IPS-18a (cell line): ENCODE measurements around the gene ATG2B.

Experiments used
- H3K27ac ChIP-seq: one replicate; pipeline ENCODE4 v1.5.1; 2013; ENCODE audit warnings: low read length
- H3K27me3 ChIP-seq: one replicate; pipeline ENCODE4 v1.6.1; 2013; ENCODE audit warnings: mild to moderate bottlenecking, low read length; ENCODE audit not compliant: control insufficient read depth, insufficient read depth
- H3K36me3 ChIP-seq: one replicate; pipeline ENCODE4 v1.6.1; 2013; ENCODE audit warnings: low read depth, low read length; ENCODE audit not compliant: control insufficient read depth
- H3K4me1 ChIP-seq: one replicate; pipeline ENCODE4 v1.6.1; 2013; ENCODE audit warnings: low read depth, low read length; ENCODE audit not compliant: control insufficient read depth
- H3K4me3 ChIP-seq: one replicate; pipeline ENCODE4 v1.5.1; 2013; ENCODE audit warnings: low read length
- H3K9ac ChIP-seq: one replicate; pipeline ENCODE4 v1.6.1; 2013; ENCODE audit warnings: mild to moderate bottlenecking, low read length, moderate library complexity
- H3K9me3 ChIP-seq: one replicate; pipeline ENCODE4 v1.6.1; 2013; ENCODE audit warnings: low read depth, low read length; ENCODE audit not compliant: control insufficient read depth

The ATG2B gene

DNA sequence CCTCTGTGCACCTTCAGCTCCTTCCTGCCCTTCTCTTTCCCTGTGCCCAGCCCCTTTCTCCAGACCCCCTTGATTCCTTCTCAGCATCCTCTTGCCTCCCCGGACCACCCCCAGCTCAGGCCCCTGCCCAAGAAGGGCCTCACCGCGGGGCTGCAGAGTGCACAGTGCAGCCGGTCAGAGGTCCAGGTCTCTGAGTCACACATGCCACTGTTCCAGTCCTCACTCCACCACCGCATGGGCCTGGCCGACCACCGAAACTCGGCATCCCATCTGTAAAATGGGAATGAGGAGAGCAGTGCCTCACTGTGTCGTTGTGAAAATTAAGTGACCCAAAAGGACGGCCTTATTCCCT is 93.8 kb downstream of the ATG2B start:
- H3K27ac ChIP-seq = no peak overlapping the region
- H3K4me1 ChIP-seq = no peaks in the 10 kb centered on the region
- no peaks in the 10 kb centered on the region for H3K27me3 ChIP-seq
- no peaks in the 10 kb centered on the region for H3K36me3 ChIP-seq
- H3K4me3 ChIP-seq = no peak overlapping the region
- peaks cover 3% of the 10 kb centered on the region for H3K9me3 ChIP-seq
- H3K9ac ChIP-seq = no peak overlapping the region

DNA sequence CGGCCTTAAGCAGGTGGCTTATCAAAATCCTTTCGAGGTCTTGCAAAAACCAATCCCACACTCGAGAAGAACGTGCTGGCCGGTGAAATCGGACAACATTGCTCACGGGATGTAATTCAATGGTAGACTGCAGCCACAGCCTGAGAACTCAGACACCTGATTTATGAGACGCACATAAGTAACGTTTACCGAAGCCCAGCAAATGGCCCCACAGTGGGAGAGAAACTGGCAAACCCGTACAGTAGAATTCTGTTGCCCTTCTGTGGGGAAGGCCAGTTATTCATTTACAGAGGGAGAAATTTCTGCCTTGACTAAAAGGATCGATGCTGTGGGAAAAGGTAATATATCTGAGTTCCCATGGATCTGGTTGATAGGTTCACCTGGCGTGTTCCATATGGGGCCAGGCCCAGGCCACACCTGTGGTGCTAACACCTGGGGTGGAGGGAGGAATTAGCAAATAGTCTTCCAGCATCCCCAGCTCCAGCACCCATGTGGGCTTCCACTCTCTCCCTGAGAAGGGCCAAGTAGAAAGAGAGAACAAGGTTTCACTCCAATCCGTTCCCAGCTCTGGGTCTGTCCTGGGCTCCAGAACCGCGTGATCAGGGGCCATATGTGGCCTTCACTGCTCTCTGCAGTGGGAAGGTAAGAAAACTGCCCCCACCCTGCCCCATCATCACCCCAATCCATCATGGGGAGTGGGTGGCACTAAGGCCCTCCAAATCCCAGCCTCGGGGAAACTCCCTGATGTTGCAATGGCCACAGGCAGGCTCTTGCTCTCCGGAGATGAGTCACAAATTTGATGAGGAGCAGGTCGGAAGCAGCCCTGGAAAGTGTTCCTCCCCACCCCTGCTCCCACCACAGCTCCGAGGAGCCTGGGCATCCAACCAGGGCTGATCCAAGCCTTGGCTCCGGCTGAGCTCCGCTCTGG is 94.4 kb downstream of the ATG2B start:
- H3K9me3 ChIP-seq = peaks cover 3% of the 10 kb centered on the region
- no peak overlapping the region for H3K9ac ChIP-seq
- H3K36me3 ChIP-seq = no peaks in the 10 kb centered on the region
- no peak overlapping the region for H3K27ac ChIP-seq
- no peaks in the 10 kb centered on the region for H3K4me1 ChIP-seq
- no peaks in the 10 kb centered on the region for H3K27me3 ChIP-seq
- no peak overlapping the region for H3K4me3 ChIP-seq

DNA sequence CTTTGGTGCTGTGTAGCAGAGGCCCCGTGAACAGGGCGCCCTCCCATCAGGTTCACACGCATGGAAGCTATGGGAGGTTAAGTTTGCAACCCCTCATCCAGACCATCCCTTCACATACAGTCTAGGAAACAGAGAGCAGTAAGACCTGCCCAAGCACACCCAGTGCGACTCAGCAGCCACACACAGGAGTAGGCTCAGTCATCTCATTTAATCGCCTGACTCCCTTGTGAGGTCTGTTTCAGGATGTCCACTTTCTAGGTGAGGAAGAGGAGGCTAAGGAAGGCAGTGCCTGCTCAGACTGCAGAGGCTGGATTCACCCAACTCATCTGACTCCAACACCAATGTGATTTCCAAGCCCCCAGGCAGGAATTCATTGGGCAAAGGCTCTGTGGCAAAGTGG is 95.2 kb downstream of the ATG2B start:
- H3K4me1 ChIP-seq = no peaks in the 10 kb centered on the region
- no peak overlapping the region for H3K27ac ChIP-seq
- no peaks in the 10 kb centered on the region for H3K36me3 ChIP-seq
- H3K4me3 ChIP-seq = no peak overlapping the region
- H3K27me3 ChIP-seq = no peaks in the 10 kb centered on the region
- peaks cover 3% of the 10 kb centered on the region for H3K9me3 ChIP-seq
- H3K9ac ChIP-seq = no peak overlapping the region

DNA sequence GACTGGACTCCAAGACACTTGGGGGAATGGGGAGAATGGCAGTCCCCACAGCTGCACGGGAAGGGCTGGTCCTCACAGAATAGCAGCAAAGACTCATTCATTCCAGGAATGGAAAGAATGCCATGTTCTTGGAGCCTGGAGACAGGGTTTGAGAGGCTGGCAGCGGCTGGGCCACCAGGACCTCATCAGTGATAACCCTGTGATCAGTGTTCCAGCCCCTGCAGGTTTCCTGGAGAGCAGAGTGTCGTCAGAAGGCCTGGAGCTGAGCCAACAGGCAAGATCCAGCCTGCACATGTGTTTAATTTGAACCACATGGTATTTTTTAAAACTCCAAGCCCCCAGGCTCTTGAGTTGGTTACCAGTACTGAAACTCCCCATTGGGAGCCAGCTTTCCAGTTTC is 95.8 kb downstream of the ATG2B start:
- Histone ChIP-seq H3K27me3 (no peaks in the 10 kb centered on the region), H3K9ac (no peak overlapping the region), H3K4me1 (no peaks in the 10 kb centered on the region), H3K36me3 (no peaks in the 10 kb centered on the region), H3K27ac (no peak overlapping the region), H3K4me3 (no peak overlapping the region), H3K9me3 (no peaks in the 10 kb centered on the region)

DNA sequence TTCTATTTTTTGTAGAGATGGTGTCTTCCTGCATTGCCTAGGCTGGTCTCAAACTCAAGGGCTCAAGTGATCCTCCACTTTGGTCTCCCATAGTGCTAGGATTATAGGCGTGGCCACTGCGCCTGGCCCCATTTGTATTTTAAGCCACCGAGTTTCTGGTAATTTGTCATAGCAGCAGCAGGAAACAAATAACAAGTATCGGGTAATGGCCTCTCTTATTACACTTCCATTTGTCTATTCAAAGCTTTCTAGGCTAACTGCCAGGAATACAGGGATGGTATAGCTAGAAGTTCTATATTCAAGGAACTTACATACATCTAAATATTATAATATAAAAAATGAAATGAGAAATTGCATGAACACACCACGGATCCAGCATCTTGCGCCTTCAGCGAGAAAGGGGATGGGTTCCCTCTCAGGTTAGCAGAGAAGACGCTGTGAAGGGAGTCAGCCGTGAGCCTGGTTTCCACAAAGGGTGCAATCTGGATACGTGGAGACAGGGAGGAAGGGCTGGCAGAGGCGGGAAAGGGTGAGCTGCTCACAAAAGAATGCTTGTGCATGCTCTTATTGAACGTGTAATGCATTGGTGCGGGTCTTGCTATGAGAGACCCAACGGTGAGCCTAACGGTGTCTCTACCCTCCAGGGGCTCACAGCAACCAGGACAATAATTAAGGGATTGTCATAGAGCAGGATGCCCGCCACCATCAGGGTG is 97.6 kb downstream of the ATG2B start:
- no peak overlapping the region for H3K4me3 ChIP-seq
- H3K27ac ChIP-seq = no peak overlapping the region
- H3K9ac ChIP-seq = no peak overlapping the region
- H3K36me3 ChIP-seq = no peaks in the 10 kb centered on the region
- no peaks in the 10 kb centered on the region for H3K4me1 ChIP-seq
- H3K9me3 ChIP-seq = no peaks in the 10 kb centered on the region
- H3K27me3 ChIP-seq = no peaks in the 10 kb centered on the region

DNA sequence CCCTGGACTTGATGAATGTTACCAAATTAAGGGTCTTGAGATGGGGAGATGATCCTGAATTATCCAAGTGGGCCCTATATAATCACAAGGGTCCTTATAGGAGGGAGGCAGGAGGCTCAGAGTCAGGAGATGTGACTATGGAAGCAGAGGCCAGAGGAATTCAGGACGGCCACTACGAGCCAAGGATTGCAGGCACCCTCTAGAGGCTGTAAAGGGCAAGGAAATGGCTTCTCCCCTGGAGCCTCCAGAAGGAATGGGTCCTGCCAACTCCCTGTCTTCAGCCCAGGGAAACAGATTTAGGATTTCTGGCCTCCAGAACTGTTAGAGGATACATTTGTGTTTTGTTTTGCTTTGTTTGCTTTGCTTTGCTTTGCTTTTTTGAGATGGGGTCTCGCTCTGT is 98.3 kb downstream of the ATG2B start:
- no peak overlapping the region for H3K27ac ChIP-seq
- no peaks in the 10 kb centered on the region for H3K4me1 ChIP-seq
- no peaks in the 10 kb centered on the region for H3K27me3 ChIP-seq
- H3K36me3 ChIP-seq = no peaks in the 10 kb centered on the region
- H3K9ac ChIP-seq = no peak overlapping the region
- H3K9me3 ChIP-seq = no peaks in the 10 kb centered on the region
- no peak overlapping the region for H3K4me3 ChIP-seq

DNA sequence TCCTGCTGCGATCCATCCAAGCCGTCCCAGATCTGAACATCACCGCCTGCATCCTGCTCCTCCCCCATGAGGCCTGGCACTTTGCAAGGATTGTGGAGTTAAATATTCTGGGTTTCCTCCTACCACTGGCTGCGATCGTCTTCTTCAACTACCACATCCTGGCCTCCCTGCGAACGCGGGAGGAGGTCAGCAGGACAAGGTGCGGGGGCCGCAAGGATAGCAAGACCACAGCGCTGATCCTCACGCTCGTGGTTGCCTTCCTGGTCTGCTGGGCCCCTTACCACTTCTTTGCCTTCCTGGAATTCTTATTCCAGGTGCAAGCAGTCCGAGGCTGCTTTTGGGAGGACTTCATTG is 99.0 kb downstream of the ATG2B start:
- Histone ChIP-seq H3K27ac (no peak overlapping the region), H3K9ac (no peak overlapping the region), H3K36me3 (no peaks in the 10 kb centered on the region), H3K27me3 (no peaks in the 10 kb centered on the region), H3K9me3 (no peaks in the 10 kb centered on the region), H3K4me1 (no peaks in the 10 kb centered on the region), H3K4me3 (no peak overlapping the region)

DNA sequence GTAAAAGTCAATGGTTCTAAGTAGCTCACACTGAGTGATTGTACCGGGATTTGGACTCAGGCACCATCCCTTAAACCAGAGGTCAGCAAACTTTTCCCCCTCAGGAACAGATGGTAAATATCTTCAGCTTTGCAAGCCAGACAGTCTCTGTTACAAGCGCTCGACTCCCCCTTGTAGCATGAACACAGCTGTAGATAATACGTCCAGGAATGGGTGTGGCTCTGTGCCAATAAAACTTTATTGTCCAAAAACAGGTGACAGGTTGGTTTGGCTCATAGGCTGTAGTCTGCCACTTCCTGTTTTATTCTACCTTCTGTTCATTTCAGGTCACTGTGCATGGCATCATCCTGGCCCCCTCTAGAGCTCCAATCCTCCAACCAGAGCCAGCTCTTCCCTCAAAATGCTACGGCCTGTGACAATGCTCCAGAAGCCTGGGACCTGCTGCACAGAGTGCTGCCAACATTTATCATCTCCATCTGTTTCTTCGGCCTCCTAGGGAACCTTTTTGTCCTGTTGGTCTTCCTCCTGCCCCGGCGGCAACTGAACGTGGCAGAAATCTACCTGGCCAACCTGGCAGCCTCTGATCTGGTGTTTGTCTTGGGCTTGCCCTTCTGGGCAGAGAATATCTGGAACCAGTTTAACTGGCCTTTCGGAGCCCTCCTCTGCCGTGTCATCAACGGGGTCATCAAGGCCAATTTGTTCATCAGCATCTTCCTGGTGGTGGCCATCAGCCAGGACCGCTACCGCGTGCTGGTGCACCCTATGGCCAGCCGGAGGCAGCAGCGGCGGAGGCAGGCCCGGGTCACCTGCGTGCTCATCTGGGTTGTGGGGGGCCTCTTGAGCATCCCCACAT is 99.6 kb downstream of the ATG2B start:
- Histone ChIP-seq H3K4me3 (no peak overlapping the region), H3K27me3 (no peaks in the 10 kb centered on the region), H3K4me1 (no peaks in the 10 kb centered on the region), H3K9me3 (no peaks in the 10 kb centered on the region), H3K27ac (no peak overlapping the region), H3K9ac (no peak overlapping the region), H3K36me3 (no peaks in the 10 kb centered on the region)

DNA sequence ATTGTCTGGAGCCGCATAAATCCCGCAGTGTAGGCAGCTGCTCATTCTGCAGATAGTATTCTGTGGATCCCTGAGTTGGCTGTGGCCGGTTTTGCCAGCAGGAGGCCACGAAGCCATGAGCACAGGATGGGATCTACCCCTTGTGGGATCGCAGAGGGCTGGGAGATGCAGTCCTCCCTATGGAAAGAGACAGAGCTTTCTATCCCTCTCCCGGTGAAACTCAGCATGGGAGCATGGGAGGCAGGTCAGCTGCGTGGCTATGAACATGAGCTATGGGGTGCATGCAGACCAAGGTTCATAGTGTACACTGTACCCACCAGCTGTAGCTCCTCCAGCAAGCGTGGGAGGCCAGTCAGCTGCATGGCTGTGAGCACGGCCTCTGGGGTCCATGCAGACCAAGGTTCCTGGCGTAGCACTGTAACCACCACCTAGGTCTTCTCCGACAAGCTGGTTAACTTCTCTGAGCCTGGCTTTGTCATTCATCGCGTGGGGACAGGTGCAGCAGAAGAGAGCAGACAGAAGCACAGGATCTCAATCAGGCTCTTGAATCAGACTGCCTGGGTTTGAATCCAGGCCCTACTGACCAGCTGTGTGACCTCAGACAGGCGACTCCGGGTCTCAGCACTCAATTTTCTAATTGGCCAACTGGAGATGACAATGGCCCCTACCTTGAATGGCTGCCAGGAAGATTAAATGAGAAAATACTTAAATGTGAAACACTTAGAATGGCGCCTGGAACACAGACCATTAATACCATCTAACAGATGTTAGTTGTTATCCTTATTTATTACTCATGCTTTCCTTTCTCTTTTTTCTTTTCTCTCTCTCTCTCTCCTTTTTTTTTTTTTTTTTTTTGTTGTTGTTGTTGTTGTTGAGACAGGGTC is 101.1 kb downstream of the ATG2B start:
- Histone ChIP-seq H3K36me3 (no peaks in the 10 kb centered on the region), H3K9ac (no peak overlapping the region), H3K27ac (no peak overlapping the region), H3K4me3 (no peak overlapping the region), H3K27me3 (no peaks in the 10 kb centered on the region), H3K9me3 (no peaks in the 10 kb centered on the region), H3K4me1 (no peaks in the 10 kb centered on the region)

DNA sequence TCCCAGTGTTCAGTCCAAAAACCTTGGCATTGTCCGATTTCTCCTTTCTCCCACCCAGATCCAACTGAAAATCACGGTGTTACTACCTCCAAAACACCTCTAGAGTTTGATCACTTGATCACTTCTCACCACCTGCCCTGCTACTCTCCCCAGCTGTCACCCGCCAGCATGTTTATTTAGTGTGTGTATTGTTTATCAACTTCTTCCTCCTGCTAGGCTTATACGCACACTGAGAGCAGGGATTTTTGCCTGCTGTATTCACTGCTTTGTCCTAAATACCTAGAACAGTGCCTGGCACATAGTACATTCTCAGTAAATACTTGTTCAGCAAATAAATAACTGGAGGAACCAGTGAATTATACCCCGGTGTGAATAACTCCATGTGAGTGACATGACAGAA is 102.1 kb downstream of the ATG2B start:
- Histone ChIP-seq H3K9me3 (no peaks in the 10 kb centered on the region), H3K4me1 (no peaks in the 10 kb centered on the region), H3K27me3 (no peaks in the 10 kb centered on the region), H3K9ac (no peak overlapping the region), H3K4me3 (no peak overlapping the region), H3K36me3 (no peaks in the 10 kb centered on the region), H3K27ac (no peak overlapping the region)

DNA sequence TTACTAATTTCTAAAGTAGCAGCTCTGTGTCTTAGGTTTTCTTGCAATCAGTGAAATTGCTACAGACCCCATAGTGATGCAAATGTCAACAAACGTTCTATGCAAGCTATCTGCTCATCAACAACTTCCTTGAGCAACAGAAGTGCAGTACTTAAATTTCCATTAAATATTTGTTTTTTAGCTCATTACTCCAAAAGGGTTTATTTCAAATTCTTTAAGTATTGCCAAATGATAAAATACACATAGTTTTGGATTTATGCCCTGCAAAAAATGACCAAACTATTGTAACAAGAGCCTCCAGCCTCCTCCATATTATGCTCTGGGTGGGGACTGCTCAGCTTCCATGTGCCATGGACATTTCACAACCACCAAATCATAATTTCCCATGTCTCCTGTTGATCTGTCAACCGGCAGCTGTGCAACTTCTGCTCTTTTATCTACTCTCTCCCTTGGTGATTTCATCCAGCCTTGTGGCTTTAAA is 102.8 kb downstream of the ATG2B start:
- H3K27ac ChIP-seq = no peak overlapping the region
- H3K27me3 ChIP-seq = no peaks in the 10 kb centered on the region
- H3K9me3 ChIP-seq = no peaks in the 10 kb centered on the region
- no peak overlapping the region for H3K9ac ChIP-seq
- H3K36me3 ChIP-seq = no peaks in the 10 kb centered on the region
- H3K4me1 ChIP-seq = no peaks in the 10 kb centered on the region
- no peak overlapping the region for H3K4me3 ChIP-seq
